ENCODE measurements around the gene CYP4F8.

GRCh38 chr19:15570420-15570819 lies 44.6 kb upstream of the CYP4F8 start:
- TF ChIP-seq CTCF (IDR thresholded peaks at IDR 0.05) (no peak), POLR2AphosphoS5 (IDR thresholded peaks at IDR 0.05; ENCODE audit: low read depth, low read length) (no peak), SIN3A (IDR thresholded peaks at IDR 0.05; ENCODE audit: borderline replicate concordance, insufficient read depth, low read depth, low read length) (no peak)
